Measurements from ENCODE around the gene TMEM171. TPM values are rescaled to one million over a fixed set of nuclear protein-coding genes. Genes with fewer than 3 reads are reported as not detected.
A peak's percentile ranks its signal among the peaks of the same experiment; 100 is the strongest.

TMEM171 gene
- total and polyA plus RNA-seq, 2 donors (not counting 1 experiment from before 2014, with no cell fraction given), result not detected

DNA sequence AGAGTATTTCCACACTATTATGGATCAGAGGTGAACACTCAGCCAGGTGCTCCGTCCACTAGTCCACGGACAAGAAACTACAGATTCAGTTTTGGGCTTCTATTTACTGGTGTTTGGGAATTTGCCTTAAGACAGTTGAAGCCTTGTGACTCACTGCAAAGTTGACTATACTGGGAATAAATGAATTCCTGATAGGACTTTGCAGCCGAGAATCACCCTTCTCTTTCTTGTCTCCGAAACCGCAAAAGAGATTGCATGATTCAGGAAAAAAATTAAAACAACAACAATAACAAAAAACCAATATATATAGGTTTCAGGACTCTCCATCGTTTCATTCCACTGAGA, 716 bp downstream of the TMEM171 start:
- H4K20me1 ChIP-seq (ENCODE audit: control insufficient read depth, insufficient read depth, low read length, poor library complexity, severe bottlenecking), result no peaks in the 10 kb centered on the region
- ChIA-PET CTCF (no interaction called here), POLR2A (no interaction called here)
- no peak overlapping the region for H3K27ac Mint-ChIP-seq
- no peak overlapping the region for H2AFZ ChIP-seq (ENCODE audit: insufficient read depth, low read depth, low read length, poor library complexity, severe bottlenecking)
- no peaks in the 10 kb centered on the region for H3K36me3 ChIP-seq (replicated peaks in 1 of 2; ENCODE audit: control extremely low read depth in 1 of 2, control insufficient read depth in 1 of 2, extremely low read depth in 1 of 2, insufficient read depth in 2 of 2, low read length in 1 of 2)
- no peak overlapping the region for H3K27ac ChIP-seq (ENCODE audit: low read length in 2 of 2)
- 52% methylated on average over 2 of the region's 6 CpGs for WGBS (ENCODE audit: insufficient coverage)
- no peaks in the 10 kb centered on the region for H3K79me2 ChIP-seq (ENCODE audit: control insufficient read depth, insufficient read depth, low read length)
- peaks cover 13% of the 10 kb centered on the region for H3K4me1 Mint-ChIP-seq
- H3K9me3 ChIP-seq (ENCODE audit: control extremely low read depth in 1 of 3, control insufficient read depth in 2 of 3, insufficient read depth in 1 of 3, low read length in 2 of 3), result peaks cover 0 to 6% (median 0%) of the 10 kb centered on the region in 3 donors
- H3K27me3 Mint-ChIP-seq, result peaks cover 63% of the 10 kb centered on the region
- no peaks in the 10 kb centered on the region for H3K4me1 ChIP-seq (ENCODE audit: control insufficient read depth in 2 of 2, insufficient read depth in 2 of 2, low read length in 2 of 2)
- no peak overlapping the region for H3K9ac ChIP-seq (ENCODE audit: low read length)
- H3K4me2 ChIP-seq (replicated peaks; ENCODE audit: low read depth, low read length, poor library complexity, severe bottlenecking), result no peak overlapping the region
- peak overlapping the region; percentile 20 for H3K4me3 Mint-ChIP-seq
- H3K9me3 Mint-ChIP-seq (ENCODE audit: insufficient read depth), result no peaks in the 10 kb centered on the region
- ATAC-seq (ENCODE audit: low read depth) (no peak), DNase-seq (no peak)
- TF ChIP-seq CTCF (IDR thresholded peaks at IDR 0.05), result no peak
- TF ChIP-seq EZH2 (IDR thresholded peaks at IDR 0.05; ENCODE audit: borderline replicate concordance, insufficient read depth, low read depth, low read length, poor library complexity, severe bottlenecking), result no peak
- intact Hi-C loops (cut with micrococcal nuclease), result no loop called here
- H3K27me3 ChIP-seq (replicated peaks in 1 of 4; ENCODE audit: control extremely low read depth in 1 of 4, control insufficient read depth in 3 of 4, insufficient read depth in 4 of 4, low read length in 3 of 4), result peaks cover 0 to 49% (median 23%) of the 10 kb centered on the region in 4 experiments
- H3K4me3 ChIP-seq (ENCODE audit: control extremely low read depth in 1 of 5, extremely low read depth in 1 of 5, insufficient read depth in 1 of 5, low read depth in 2 of 5, low read length in 4 of 5), result no peak overlapping the region

DNA sequence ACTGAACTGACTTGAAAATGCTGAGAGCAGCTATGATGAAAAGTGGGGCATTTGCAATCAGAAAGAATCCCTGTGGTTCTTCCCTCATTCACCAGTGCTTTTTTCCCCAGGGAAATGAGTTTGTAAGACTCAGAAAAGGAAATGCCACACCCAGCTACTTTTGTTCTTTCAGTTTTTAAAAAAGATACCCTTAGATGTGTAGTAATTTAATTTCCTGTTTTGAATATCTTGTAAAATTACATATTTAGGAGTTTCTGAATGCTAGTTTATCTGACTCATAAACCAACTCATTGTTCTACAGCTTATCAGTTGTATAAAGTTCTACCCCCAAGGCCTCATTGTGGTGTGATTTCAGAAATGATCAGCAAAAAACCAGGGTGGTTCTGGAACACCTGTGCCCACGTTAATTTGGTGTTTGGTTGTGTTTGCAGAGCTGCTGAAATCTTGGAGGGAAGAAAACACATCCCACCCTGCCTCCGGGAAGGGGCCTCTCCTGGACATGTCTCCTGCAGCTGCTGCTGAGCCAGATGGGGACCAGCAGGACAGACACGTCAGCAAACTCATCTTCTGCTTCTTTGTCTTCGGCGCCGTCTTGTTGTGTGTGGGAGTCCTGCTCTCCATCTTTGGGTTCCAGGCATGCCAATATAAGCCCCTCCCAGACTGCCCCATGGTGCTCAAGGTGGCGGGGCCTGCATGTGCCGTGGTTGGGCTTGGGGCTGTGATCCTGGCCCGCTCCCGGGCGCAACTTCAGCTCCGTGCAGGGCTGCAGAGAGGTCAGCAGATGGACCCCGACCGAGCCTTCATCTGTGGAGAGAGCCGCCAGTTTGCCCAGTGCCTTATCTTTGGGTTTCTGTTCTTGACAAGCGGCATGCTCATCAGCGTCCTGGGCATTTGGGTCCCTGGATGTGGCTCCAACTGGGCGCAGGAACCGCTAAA, 2.8 kb downstream of the TMEM171 start:
- ChIA-PET CTCF (no interaction called here), POLR2A (no interaction called here)
- Mint-ChIP-seq H3K27me3 (peaks cover 59% of the 10 kb centered on the region), H3K4me1 (peaks cover 13% of the 10 kb centered on the region), H3K27ac (no peak overlapping the region), H3K9me3 (ENCODE audit: insufficient read depth) (no peaks in the 10 kb centered on the region), H3K4me3 (no peak overlapping the region)
- WGBS (ENCODE audit: insufficient coverage), result 79% methylated on average over 19 of the region's 19 CpGs
- H2AFZ ChIP-seq (ENCODE audit: insufficient read depth, low read depth, low read length, poor library complexity, severe bottlenecking), result no peak overlapping the region
- H3K27ac ChIP-seq (ENCODE audit: low read length in 2 of 2), result no peak overlapping the region
- H3K4me2 ChIP-seq (replicated peaks; ENCODE audit: low read depth, low read length, poor library complexity, severe bottlenecking), result no peak overlapping the region
- no peaks in the 10 kb centered on the region for H3K4me1 ChIP-seq (ENCODE audit: control insufficient read depth in 2 of 2, insufficient read depth in 2 of 2, low read length in 2 of 2)
- H4K20me1 ChIP-seq (ENCODE audit: control insufficient read depth, insufficient read depth, low read length, poor library complexity, severe bottlenecking), result no peaks in the 10 kb centered on the region
- no peak overlapping the region for H3K4me3 ChIP-seq (ENCODE audit: control extremely low read depth in 1 of 5, extremely low read depth in 1 of 5, insufficient read depth in 1 of 5, low read depth in 2 of 5, low read length in 4 of 5)
- no peak for TF ChIP-seq CTCF (IDR thresholded peaks at IDR 0.05)
- TF ChIP-seq EZH2 (IDR thresholded peaks at IDR 0.05; ENCODE audit: borderline replicate concordance, insufficient read depth, low read depth, low read length, poor library complexity, severe bottlenecking), result no peak
- intact Hi-C loops (cut with micrococcal nuclease), result no loop called here
- H3K9me3 ChIP-seq (ENCODE audit: control extremely low read depth in 1 of 3, control insufficient read depth in 2 of 3, insufficient read depth in 1 of 3, low read length in 2 of 3), result peaks cover 0 to 3% (median 0%) of the 10 kb centered on the region in 3 donors
- no peaks in the 10 kb centered on the region for H3K36me3 ChIP-seq (replicated peaks in 1 of 2; ENCODE audit: control extremely low read depth in 1 of 2, control insufficient read depth in 1 of 2, extremely low read depth in 1 of 2, insufficient read depth in 2 of 2, low read length in 1 of 2)
- peaks cover 0 to 41% (median 23%) of the 10 kb centered on the region in 4 experiments for H3K27me3 ChIP-seq (replicated peaks in 1 of 4; ENCODE audit: control extremely low read depth in 1 of 4, control insufficient read depth in 3 of 4, insufficient read depth in 4 of 4, low read length in 3 of 4)
- DNase-seq (no peak), ATAC-seq (ENCODE audit: low read depth) (no peak)
- H3K9ac ChIP-seq (ENCODE audit: low read length), result no peak overlapping the region
- no peaks in the 10 kb centered on the region for H3K79me2 ChIP-seq (ENCODE audit: control insufficient read depth, insufficient read depth, low read length)

Data from B cell (primary cell).